CD14-positive monocyte (primary cell): ENCODE data around the gene FBXW11. TPM values are rescaled to one million over a fixed set of nuclear protein-coding genes. Genes with fewer than 3 reads are reported as not detected.

Experiments used
- DNase-seq, 3 donors: peaks; one replicate each; pipeline ENCODE4 v3.0.0-alpha.2; 2011 to 2022
- H2AFZ ChIP-seq: 2 replicates; pipeline ENCODE4 v1.6.0; 2012; ENCODE audit warnings: mild to moderate bottlenecking, low read depth, low read length, inconsistent platforms; ENCODE audit not compliant: insufficient read depth, poor library complexity, severe bottlenecking
- H3K27ac ChIP-seq, 2 donors: 1 replicate in 1 of 2; 2 replicates in 1 of 2; pipeline ENCODE4 v1.5.1; 2012 to 2013; ENCODE audit warnings: low read length in 2 of 2, control low read depth in 1 of 2, inconsistent platforms in 1 of 2, low read depth in 1 of 2, mild to moderate bottlenecking in 1 of 2
- H3K27me3 ChIP-seq, 2 donors: one replicate each; pipeline versions ENCODE4 v1.6.0 to v1.6.1; 2011 to 2013; ENCODE audit warnings: low read length in 2 of 2; ENCODE audit not compliant: control insufficient read depth in 2 of 2, insufficient read depth in 2 of 2
- H3K36me3 ChIP-seq, 2 donors: replicated peaks in 1 of 2; 1 replicate in 1 of 2; 2 replicates in 1 of 2; pipeline versions ENCODE4 v1.5.1 to v1.6.1; 2012 to 2013; ENCODE audit warnings: low read length in 2 of 2, control low read depth in 1 of 2, inconsistent platforms in 1 of 2, mild to moderate bottlenecking in 1 of 2; ENCODE audit not compliant: insufficient read depth in 2 of 2, control insufficient read depth in 1 of 2
- H3K4me1 ChIP-seq, 2 donors: 1 replicate in 1 of 2; 2 replicates in 1 of 2; pipeline versions ENCODE4 v1.5.1 to v1.6.1; 2012 to 2013; ENCODE audit warnings: low read length in 2 of 2, control low read depth in 1 of 2, inconsistent platforms in 1 of 2, mild to moderate bottlenecking in 1 of 2, moderate library complexity in 1 of 2; ENCODE audit not compliant: insufficient read depth in 2 of 2, control insufficient read depth in 1 of 2
- H3K4me2 ChIP-seq: replicated peaks from 2 replicates; pipeline ENCODE3; 2012; ENCODE audit warnings: low read length, moderate library complexity, mild to moderate bottlenecking; ENCODE audit not compliant: poor library complexity, severe bottlenecking; ENCODE audit errors: extremely low read depth
- H3K4me3 ChIP-seq, 3 experiments: fragments of 200-600 bp in 1 of 3; sonication (generic) in 1 of 3; replicated peaks in 1 of 3; 1 replicate in 2 of 3; 2 replicates in 1 of 3; pipeline ENCODE4 v1.5.1; 2011 to 2013; ENCODE audit warnings: low read length in 3 of 3, mild to moderate bottlenecking in 3 of 3, control low read depth in 2 of 3, low read depth in 2 of 3, inconsistent platforms in 1 of 3, moderate library complexity in 1 of 3
- H3K79me2 ChIP-seq: 2 replicates; pipeline ENCODE4 v1.6.0; 2012; ENCODE audit warnings: mild to moderate bottlenecking, control low read depth, inconsistent platforms, low read length, moderate library complexity; ENCODE audit not compliant: insufficient read depth
- H3K9ac ChIP-seq: 2 replicates; pipeline ENCODE4 v1.6.0; 2017; ENCODE audit warnings: low read length, mild to moderate bottlenecking; ENCODE audit not compliant: insufficient read depth, poor library complexity, severe bottlenecking
- H3K9me3 ChIP-seq, 2 donors: replicated peaks in 1 of 2; 1 replicate in 1 of 2; 2 replicates in 1 of 2; pipeline versions ENCODE4 v1.5.1 to v1.6.1; 2012 to 2013; ENCODE audit warnings: low read length in 2 of 2, control low read depth in 1 of 2; ENCODE audit not compliant: control insufficient read depth in 1 of 2, insufficient read depth in 1 of 2
- H4K20me1 ChIP-seq: 2 replicates; pipeline ENCODE4 v1.6.0; 2012; ENCODE audit warnings: mild to moderate bottlenecking, low read length, control low read depth, moderate library complexity; ENCODE audit not compliant: insufficient read depth
- H3K27ac Mint-ChIP-seq, 7 donors: one replicate each; pipeline ENCODE4 v1.8.0; 2020; ENCODE audit warnings: mild to moderate bottlenecking in 7 of 7, mixed read lengths in 7 of 7, moderate library complexity in 6 of 7, inconsistent platforms in 2 of 7
- H3K27me3 Mint-ChIP-seq, 3 donors: one replicate each; pipeline ENCODE4 v1.8.0; 2021 to 2022; ENCODE audit warnings: low read depth in 3 of 3, mild to moderate bottlenecking in 3 of 3, mixed read lengths in 3 of 3, moderate library complexity in 3 of 3, inconsistent platforms in 1 of 3
- H3K36me3 Mint-ChIP-seq, 2 donors: one replicate each; pipeline ENCODE4 v1.8.0; 2020; ENCODE audit warnings: mixed read lengths in 2 of 2, inconsistent platforms in 1 of 2, mild to moderate bottlenecking in 1 of 2
- H3K4me1 Mint-ChIP-seq: one replicate; pipeline ENCODE4 v1.8.0; 2020; ENCODE audit warnings: mild to moderate bottlenecking, mixed read lengths
- H3K4me3 Mint-ChIP-seq, 2 donors: one replicate each; pipeline ENCODE4 v1.8.0; 2020; ENCODE audit warnings: mild to moderate bottlenecking in 2 of 2, mixed read lengths in 2 of 2, moderate library complexity in 1 of 2
- H3K9me3 Mint-ChIP-seq, 7 donors: one replicate each; pipeline ENCODE4 v1.8.0; 2020 to 2022; ENCODE audit warnings: mixed read lengths in 7 of 7, mild to moderate bottlenecking in 6 of 7, moderate library complexity in 6 of 7, inconsistent platforms in 2 of 7
- CTCF ChIP-seq: fragments of 200-600 bp; IDR thresholded peaks from one replicate; pipeline ENCODE4 v1.8.0; 2022; ENCODE audit warnings: antibody characterized with exemption, mild to moderate bottlenecking
- WGBS: methylation state at CpG from one replicate; pipeline ENCODE4 v1.1.5; 2013; ENCODE audit warnings: missing lambda C conversion rate; ENCODE audit not compliant: insufficient coverage; 5-methylcytosine and 5-hydroxymethylcytosine counted together
- intact Hi-C, 2 donors: fragments of 100-400 bp; cut with micrococcal nuclease; formaldehyde crosslinking; loops; one replicate each; pipeline versions ENCODE4 v1.15.0 to v1.15.1; 2023
- polyA plus RNA-seq, 3 donors: library from polyadenylated mRNA; depleted of rRNA in 1 of 3; unstranded in 2 of 3; stranded (reverse) in 1 of 3; fragments of 300-500 nt in 2 of 3; fragments of >200 nt in 1 of 3; fragmentation: Illumina TruSeq in 2 of 3; gene quantifications; 1 replicate in 2 of 3; 2 replicates in 1 of 3; pipeline ENCODE4 v1.2.3, GENCODE V29; 2012 to 2021

Gene FBXW11
- polyA plus RNA-seq, 3 donors = 15.0 to 24.5 (median 18.2) TPM

GRCh38 chr5:171847026-171847425 lies 159.4 kb downstream of the FBXW11 start:
- Mint-ChIP-seq H3K36me3 (peaks cover 3 to 11% of the 10 kb centered on the region in 2 donors), H3K27me3 (peaks cover 2 to 6% (median 3%) of the 10 kb centered on the region in 3 donors), H3K27ac (no peak overlapping the region), H3K9me3 (peaks cover 0 to 2% (median 0%) of the 10 kb centered on the region in 7 donors), H3K4me3 (no peak overlapping the region), H3K4me1 (peaks cover 31% of the 10 kb centered on the region)
- Histone ChIP-seq H3K9ac (no peak overlapping the region), H3K79me2 (no peaks in the 10 kb centered on the region), H3K27ac (no peak overlapping the region), H3K9me3 (no peaks in the 10 kb centered on the region), H3K27me3 (no peaks in the 10 kb centered on the region), H4K20me1 (no peaks in the 10 kb centered on the region), H3K4me3 (no peak overlapping the region), H3K36me3 (no peaks in the 10 kb centered on the region), H3K4me2 (no peak overlapping the region), H3K4me1 (peaks cover 14 to 35% of the 10 kb centered on the region in 2 donors), H2AFZ (no peak overlapping the region)
- no peak for DNase-seq
- no peak for TF ChIP-seq CTCF
- 100% methylated on average over 1 of the region's 3 CpGs for WGBS
- intact Hi-C loops = no loop called here

DNA sequence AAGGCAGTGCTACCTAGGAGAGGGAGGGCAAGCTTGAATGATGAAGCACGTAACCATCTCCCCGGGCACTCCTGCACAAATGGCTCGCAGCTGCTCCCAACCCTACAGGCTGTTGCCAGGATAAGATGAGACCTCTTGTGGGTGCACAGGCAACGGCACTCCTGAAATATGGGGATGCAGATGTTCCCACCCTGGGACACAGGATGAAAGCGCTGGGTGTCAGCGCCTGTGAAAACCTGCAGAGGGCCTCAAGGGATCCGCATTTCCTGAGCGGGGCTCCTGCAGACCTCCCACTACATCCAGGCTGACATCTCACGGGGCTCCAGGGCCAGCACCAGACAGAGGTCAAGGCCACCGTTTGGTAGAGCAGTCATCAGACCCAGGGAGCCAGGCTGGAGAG lies 160.1 kb downstream of the FBXW11 start:
- peaks cover 36% of the 10 kb centered on the region for H3K4me1 Mint-ChIP-seq
- intact Hi-C loops = no loop called here
- no peak for DNase-seq

More for the DNA sequence above, 160.1 kb downstream of the FBXW11 start:
- no peak for TF ChIP-seq CTCF
- 92% methylated on average over 5 of the region's 10 CpGs for WGBS
- no peak overlapping the region for H3K27ac ChIP-seq
- no peak overlapping the region for H3K9ac ChIP-seq
- H2AFZ ChIP-seq = no peak overlapping the region
- H3K9me3 Mint-ChIP-seq = peaks cover 0 to 2% (median 0%) of the 10 kb centered on the region in 7 donors
- no peaks in the 10 kb centered on the region for H4K20me1 ChIP-seq
- peaks cover 2 to 6% (median 3%) of the 10 kb centered on the region in 3 donors for H3K27me3 Mint-ChIP-seq
- no peaks in the 10 kb centered on the region for H3K36me3 ChIP-seq
- H3K4me1 ChIP-seq = peaks cover 16 to 35% of the 10 kb centered on the region in 2 donors
- H3K4me3 ChIP-seq = no peak overlapping the region
- H3K9me3 ChIP-seq = no peaks in the 10 kb centered on the region
- H3K27ac Mint-ChIP-seq = no peak overlapping the region
- H3K36me3 Mint-ChIP-seq = peaks cover 3 to 11% of the 10 kb centered on the region in 2 donors
- no peak overlapping the region for H3K4me2 ChIP-seq
- no peaks in the 10 kb centered on the region for H3K79me2 ChIP-seq
- no peak overlapping the region for H3K4me3 Mint-ChIP-seq
- no peaks in the 10 kb centered on the region for H3K27me3 ChIP-seq
